GM12874 (cell line): ENCODE results near the gene PCGF1.

Experiments used
- CTCF ChIP-seq: IDR thresholded peaks from 2 replicates; pipeline ENCODE4 v1.5.1; 2011; ENCODE audit warnings: low read depth, mild to moderate bottlenecking, control low read depth, low read length, moderate library complexity; ENCODE audit not compliant: insufficient read depth

The PCGF1 gene

GRCh38 chr2:74522516-74522915 is 15.0 kb upstream of the PCGF1 start:
- TF ChIP-seq CTCF: no peak

GRCh38 chr2:74516650-74517049 is 9.2 kb upstream of the PCGF1 start:
- no peak for TF ChIP-seq CTCF

- no peak for TF ChIP-seq CTCF
These were observed 8.6 kb upstream of the PCGF1 start for GRCh38 chr2:74515981-74516633.

GRCh38 chr2:74515271-74515980 is 7.9 kb upstream of the PCGF1 start:
- TF ChIP-seq CTCF: no peak

GRCh38 chr2:74514368-74515270 is 7.1 kb upstream of the PCGF1 start, which contains the start of gene TLX2:
TSS of gene TLX2 (plus strand) at chr2:74514450. CDS start at chr2:74514807, 357 bp downstream.
- TF ChIP-seq CTCF: no peak

- TF ChIP-seq CTCF: no peak
These were observed 6.3 kb upstream of the PCGF1 start for GRCh38 chr2:74513605-74514367.
